ENCODE results near the gene EFCAB5.
"Not testable (repeated sequence)": the region's sequence is repeated elsewhere in the genome, so short reads cannot be mapped to it uniquely, and the experiment has no call there.

EFCAB5 gene

GRCh38 chr17:29935909-29936308 is 5.5 kb upstream of the EFCAB5 start:
- DNase-seq = not testable (repeated sequence)

DNA sequence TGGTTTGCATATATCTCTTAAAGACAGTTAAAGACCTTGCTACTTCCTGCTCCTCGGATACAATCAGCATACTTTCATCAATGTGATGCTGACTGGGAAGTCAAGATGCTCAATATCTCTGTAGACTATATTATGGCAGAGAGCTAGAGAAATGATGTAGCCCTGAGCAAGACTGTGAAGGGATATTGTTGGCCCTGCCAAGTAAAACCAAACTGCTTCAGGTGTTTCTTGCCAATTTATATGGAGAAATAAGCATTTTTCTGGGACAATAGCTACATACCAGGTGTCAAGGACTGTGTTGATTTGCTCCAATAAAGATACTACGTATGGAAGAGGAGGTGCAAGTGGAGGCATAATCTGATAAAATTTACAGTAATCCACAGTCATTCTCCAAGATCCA is 4.7 kb upstream of the EFCAB5 start:
- no peak for DNase-seq

DNA sequence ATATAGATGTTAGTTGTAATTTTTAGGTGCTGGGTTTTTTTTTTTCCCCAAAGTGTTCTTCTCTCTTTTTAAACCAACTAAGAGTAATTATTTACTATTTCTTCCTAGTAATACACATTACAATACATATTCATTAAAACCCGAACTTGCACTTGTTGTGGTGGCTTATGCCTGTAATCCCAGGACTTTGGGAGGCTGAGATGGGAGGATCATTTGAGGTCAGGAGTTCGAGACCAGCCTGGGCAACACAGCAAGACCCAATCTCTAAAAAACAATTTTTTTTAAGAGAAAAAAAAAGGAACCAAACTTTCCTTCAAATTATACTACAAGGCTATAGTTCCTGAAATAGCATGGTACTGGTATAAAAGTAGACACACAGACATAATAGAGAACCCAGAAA is 3.8 kb downstream of the EFCAB5 start:
- no peak for DNase-seq

- DNase-seq = no peak
Observed at GRCh38 chr17:29948448-29949215, 7.2 kb downstream of the EFCAB5 start.

GRCh38 chr17:29949696-29950095 is 8.3 kb downstream of the EFCAB5 start:
- DNase-seq = no peak

DNA sequence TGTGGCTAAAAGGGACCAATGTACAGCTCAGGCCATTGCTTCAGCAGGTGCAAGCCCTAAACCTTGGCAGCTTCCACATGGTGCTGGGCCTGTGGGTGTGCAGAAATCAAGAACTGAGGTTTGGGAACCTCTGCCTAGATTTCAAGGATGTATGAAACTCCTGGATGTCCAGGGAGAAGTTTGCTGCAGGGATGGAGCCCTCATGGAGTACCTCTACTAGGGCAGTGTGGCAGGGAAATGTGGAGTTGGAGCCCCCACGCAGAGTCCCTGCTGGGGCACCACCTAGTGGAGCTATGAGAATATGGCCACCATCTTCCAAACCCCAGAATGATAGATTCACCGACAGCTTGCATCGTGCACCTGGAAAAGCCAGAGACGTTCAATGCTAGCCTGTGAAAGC is 13.0 kb downstream of the EFCAB5 start:
- no peak for DNase-seq

- DNase-seq = no peak
Observed at GRCh38 chr17:29956225-29956624, 14.8 kb downstream of the EFCAB5 start.

DNA sequence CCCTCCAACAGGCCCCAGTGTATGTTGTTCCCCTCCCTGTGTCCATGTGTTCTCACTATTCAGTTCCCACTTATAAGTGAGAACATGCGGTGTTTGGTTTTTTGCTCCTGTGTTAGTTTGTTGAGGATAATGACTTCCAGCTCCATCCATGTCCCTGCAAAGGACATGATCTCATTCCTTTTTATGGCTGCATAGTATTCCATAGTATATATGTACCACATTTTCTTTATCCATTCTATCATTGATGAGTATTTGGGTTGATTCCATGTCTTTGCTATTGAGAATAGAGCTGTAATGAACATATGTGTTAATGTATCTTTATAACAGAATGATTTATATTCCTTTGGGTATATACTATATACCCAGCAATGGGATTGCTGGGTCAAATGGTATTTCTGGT is 16.1 kb downstream of the EFCAB5 start:
- not testable (repeated sequence) for DNase-seq

- DNase-seq = no peak
Observed at GRCh38 chr17:29958947-29959657, 17.7 kb downstream of the EFCAB5 start.

DNA sequence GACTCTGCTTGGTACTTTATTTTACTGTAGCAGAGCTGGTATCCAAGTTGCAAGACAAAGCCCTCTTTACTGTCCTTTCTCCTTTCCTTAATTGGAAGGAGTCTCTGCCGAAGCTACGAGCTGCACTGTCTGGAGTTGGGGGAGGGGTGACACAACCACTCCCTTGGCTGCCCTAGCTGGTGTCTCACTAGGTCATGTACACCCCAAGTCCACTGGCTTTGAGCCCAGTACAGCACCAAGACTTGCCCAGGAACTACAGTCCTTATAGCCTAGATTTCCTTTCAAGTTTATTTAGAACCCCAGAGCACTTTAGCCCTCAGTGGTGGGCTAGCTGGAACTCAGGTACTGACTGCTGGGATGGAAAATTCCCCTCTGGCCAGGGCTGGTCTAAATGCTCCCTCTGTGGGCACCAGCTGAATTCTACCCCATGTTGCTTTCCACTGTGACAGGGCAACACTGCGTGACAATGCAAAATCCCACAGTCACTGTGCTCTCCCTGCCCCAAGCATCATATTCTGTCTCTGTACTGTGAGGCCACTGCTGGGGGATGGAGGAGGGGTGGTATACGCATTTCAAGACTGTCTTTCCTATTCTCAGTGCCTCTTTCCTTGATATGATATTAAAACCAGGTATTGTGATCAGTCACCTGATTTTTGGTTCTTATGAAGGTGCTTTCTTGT is 18.4 kb downstream of the EFCAB5 start:
- DNase-seq = no peak

GRCh38 chr17:29962656-29963055 is 21.2 kb downstream of the EFCAB5 start:
- DNase-seq = no peak

DNA sequence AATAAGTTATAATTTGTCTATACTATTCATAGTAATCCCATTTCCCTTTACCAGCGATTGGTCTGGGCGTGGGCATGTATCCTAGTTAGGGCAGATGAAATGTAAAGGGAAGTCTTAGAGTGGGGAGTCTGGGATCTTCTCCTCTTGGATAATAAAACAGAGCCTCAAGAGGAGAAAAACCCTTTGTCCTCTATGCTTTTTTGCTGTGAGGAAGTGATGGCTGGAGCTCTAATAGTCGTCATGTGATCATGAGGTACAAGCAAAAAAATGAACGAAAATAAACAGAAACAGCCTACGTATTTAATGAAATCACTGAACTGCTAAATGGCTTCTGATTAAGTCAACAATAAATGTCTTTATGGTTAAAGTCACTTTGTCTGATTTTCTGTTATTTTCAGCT is 26.8 kb downstream of the EFCAB5 start:
- no peak for DNase-seq

DNA sequence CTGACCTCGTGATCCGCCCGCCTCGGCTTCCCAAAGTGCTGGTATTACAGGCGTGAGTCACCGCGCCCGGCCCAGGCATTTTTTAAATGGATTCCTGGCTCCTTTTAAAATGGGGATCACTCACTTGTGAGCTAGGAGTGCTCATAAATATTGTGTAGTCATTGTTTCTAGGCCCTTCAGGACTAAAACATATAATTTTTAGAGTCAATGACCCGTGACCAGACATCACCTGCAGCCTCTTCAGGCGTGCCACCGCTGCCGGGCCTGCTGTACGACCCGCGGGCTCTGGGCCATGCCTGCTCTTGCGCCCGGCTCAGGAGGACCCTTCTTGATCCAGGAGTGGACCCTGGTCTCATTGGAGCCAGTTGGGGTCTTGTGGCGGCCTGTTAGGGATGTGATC is 30.8 kb downstream of the EFCAB5 start:
- no peak for DNase-seq

GRCh38 chr17:29973005-29973404 is 31.6 kb downstream of the EFCAB5 start:
- DNase-seq = no peak

DNA sequence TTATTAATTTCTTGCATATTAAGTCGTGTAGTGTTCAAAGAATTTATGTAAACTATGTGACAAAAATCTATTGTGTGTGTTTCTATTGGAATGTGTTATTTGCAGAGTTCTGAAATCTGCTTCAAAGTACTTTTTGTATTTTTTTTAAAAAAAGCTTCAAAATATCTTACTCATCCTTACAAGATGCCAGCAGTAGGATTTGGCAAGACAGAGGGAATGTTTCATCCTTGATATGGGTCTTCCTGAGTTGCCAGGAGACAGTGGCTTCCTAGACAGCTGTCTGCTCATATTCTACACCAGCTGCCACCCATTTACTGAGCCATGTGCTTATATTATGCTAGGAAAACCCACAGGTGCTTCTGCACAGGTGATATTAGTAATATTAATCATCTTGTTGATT is 36.4 kb downstream of the EFCAB5 start:
- no peak for DNase-seq

DNA sequence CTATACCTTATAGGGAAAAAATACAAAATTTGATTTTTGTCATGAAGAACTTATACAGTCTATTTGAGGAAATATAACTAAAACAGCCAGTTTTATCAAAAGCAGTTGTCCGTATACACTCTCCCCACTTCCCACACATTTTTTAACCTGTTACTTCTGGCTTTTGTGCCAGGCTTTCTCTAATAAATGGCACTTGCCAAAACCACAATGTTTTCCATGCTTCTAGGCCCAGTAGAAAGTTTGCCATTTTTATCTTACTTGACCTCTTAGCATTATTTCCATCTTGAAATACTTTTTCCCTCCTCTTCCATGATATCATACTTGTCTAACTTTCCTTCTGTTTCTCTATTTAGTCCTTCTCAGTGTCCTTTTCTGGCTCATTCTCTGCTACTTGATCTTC is 38.8 kb downstream of the EFCAB5 start:
- DNase-seq = no peak

DNA sequence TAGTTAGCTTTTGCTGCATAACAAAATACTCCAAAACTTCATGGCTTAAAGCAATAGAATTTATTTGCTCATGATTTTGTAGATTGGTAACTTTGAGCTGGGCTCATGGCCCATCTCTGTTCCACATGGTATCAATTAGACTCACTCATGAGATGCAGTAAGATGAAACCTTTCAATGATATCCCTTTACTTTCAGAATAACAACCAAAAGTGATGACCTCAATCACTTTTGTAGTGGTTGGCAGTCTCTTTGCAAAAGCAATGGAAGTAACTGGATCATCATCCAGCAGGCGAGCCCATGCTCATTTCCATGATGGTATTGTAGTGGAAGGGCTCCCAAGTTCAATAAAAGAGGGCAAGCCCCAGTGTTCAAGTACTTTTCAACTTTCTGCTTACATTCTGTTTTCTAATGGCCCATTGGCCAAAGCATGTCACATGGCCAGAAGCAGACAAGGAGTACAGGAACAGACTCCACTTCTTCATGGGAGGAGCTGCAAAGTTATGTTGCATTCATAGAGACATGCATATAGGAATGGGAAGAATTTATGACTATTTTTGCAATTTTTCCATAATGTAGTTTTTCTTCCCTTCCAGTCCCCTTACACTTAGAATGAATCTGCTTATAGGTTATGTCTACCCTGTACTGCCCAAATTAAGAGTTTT is 41.7 kb downstream of the EFCAB5 start:
- DNase-seq = no peak

DNA sequence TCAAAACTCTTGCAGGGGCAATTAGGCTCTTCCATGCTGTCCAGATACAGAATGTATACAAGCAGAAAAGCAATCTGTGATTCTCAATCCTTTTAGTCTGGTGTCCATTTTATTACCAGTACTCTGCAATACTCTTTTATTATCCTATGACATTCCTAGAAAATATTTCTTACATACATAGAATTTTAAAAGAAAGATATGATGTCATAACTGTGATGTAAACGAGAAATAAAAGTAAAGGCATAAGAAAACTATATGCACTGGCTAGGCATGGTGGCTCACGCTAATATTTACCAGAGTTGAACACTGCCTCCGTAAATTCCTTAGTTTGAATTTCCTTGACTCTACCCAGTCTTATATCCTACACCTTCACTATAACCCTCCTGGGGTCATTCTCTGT is 55.0 kb downstream of the EFCAB5 start:
- no peak for DNase-seq

DNA sequence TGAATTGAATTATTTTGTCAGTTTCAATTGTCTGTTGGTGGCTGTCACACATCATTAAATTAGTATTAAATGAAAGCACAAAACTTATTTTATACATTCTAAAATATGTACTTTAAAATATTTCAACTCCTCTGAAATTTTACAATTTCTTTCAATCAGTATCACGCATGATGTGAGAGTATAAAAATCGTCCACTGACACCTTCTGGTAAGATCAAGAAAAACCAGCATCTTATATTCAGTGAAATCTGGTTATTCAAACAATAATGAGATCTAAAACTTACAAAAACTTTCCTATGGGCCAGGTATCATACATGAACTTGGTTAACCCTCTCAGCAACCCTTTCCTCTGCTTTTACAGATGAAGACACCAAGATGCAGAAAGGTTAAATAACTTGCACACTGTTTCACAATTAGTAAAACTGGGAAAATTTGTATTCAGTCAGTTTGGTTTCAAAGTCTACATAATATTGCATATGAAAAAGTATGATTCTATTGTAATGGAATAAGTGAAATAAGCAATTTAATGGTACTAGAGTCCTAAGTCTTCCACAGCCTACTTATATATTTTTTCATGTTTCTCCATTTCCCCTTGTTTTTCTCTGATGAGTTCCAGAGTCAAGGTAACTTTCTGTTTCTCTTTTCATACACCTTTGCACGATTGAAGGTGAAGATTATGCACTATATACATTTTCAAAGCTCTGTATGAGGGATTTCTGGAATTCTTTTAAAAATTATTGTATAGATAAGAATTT is 58.7 kb downstream of the EFCAB5 start:
- DNase-seq = no peak

DNA sequence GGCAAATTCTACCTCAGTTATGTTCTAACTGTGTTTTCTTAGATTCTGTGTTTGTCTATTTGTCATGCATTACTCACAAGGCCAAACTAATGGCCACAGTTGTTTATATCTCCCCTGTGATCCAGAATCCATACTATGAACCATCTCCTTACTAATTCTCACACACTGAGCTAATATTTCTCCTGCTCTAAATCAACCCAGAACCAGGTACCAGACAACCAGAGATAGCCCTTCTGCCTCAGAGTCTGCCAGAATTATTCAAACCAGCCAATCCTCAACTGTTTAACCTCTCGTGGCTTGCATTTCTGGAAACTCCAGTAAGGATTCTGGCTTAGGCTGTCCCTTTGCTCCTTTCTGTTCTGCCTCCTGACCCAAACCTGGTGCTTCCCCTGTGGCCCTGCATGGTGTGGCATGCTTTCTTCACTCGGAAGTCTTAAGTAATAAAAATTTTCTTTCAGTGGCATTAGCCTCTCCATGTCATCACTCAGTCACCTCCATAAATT is 59.4 kb downstream of the EFCAB5 start:
- no peak for DNase-seq

GRCh38 chr17:30002088-30002487 is 60.7 kb downstream of the EFCAB5 start:
- no peak for DNase-seq

DNA sequence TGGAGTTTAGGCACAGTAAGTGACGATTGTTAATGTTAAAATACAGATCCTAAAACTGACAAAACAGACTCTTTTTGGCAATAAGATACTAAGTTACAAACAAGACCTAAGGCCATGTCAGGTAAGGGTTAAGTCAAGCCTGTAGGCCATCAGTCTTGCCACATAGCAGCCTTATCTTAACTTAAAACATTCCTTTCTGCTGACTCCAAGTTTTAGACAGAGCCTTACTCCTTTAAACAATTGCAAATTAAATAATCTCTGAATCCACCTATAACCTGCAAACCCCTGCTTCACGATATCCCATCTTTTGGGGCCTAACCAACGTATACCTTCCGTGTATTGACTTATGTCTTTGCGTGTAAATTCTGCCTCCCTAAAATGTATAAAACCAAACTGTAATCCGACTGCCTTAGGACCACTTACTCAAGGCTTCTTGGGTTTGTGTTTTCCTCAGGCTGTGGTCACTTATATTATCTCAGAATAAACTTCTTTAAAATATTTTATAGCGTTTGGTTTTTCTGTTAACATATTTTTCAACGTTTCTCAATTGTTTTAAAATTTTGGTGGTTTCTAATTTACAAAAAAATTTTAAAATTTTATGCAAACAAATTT is 64.4 kb downstream of the EFCAB5 start:
- no peak for DNase-seq
